ENCODE data around the gene CELA2A.

- TF ChIP-seq EZH2 (IDR thresholded peaks at IDR 0.05; ENCODE audit: low read length) (no peak), CTCF (optimal IDR thresholded peaks at IDR 0.05 in 1 of 3, IDR thresholded peaks at IDR 0.05 in 1 of 3, conservative IDR thresholded peaks at IDR 0.05 in 1 of 3; ENCODE audit: extremely low read depth in 1 of 3, insufficient read depth in 2 of 3, low read length in 3 of 3) (no peak)
These were observed 46.2 kb upstream of the CELA2A start for GRCh38 chr1:15410223-15410883.

Data from keratinocyte (primary cell).